ENCODE results near the gene SAP30BP.

The SAP30BP gene

DNA sequence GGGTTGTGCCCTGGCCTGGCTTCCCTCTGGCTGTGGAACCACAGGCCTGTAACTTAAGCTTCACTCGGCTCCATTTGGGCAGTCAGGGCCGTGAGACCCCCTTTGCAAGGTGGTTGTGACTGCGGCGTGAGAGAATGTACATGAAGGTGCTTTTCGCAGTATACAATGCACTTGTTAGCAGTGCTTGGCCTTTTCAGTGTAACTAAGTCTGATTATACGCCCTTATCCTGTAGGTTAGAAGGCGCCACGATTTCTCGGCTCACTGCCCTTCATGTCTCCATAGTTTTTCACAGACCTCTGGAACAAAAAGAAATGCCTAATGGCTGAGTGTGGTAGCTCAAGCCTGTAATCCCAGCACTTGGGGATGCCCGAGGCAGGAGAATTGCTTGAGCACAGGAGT, 13.3 kb downstream of the SAP30BP start:
- no peak for TF ChIP-seq EZH2phosphoT487 (IDR thresholded peaks at IDR 0.05; ENCODE audit: low read depth)
- TF ChIP-seq, protein P1, sequence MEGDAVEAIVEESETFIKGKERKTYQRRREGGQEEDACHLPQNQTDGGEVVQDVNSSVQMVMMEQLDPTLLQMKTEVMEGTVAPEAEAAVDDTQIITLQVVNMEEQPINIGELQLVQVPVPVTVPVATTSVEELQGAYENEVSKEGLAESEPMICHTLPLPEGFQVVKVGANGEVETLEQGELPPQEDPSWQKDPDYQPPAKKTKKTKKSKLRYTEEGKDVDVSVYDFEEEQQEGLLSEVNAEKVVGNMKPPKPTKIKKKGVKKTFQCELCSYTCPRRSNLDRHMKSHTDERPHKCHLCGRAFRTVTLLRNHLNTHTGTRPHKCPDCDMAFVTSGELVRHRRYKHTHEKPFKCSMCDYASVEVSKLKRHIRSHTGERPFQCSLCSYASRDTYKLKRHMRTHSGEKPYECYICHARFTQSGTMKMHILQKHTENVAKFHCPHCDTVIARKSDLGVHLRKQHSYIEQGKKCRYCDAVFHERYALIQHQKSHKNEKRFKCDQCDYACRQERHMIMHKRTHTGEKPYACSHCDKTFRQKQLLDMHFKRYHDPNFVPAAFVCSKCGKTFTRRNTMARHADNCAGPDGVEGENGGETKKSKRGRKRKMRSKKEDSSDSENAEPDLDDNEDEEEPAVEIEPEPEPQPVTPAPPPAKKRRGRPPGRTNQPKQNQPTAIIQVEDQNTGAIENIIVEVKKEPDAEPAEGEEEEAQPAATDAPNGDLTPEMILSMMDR (IDR thresholded peaks at IDR 0.05; ENCODE audit: low read depth, low read length): no peak
- Histone ChIP-seq H3K9ac (ENCODE audit: low read length) (no peak overlapping the region), H3K27me3 (ENCODE audit: low read depth, low read length) (no peaks in the 10 kb centered on the region), H2AFZ (ENCODE audit: low read depth, low read length) (no peak overlapping the region), H3K9me3 (ENCODE audit: insufficient read depth, low read length) (no peaks in the 10 kb centered on the region), H3K4me3 (ENCODE audit: low read length) (no peak overlapping the region), H4K20me1 (ENCODE audit: insufficient read depth, low read length) (no peaks in the 10 kb centered on the region), H3K4me2 (ENCODE audit: low read length) (no peak overlapping the region), H3K36me3 (replicated peaks; ENCODE audit: low read depth, low read length) (peaks cover 46% of the 10 kb centered on the region), H3K79me2 (ENCODE audit: low read length) (peaks cover 87% of the 10 kb centered on the region), H3K27ac (ENCODE audit: low read length) (peak overlapping the region; percentile 15; the same call in 1 of the 2 replicates), H3K4me1 (ENCODE audit: low read length) (peaks cover 62% of the 10 kb centered on the region)

DNA sequence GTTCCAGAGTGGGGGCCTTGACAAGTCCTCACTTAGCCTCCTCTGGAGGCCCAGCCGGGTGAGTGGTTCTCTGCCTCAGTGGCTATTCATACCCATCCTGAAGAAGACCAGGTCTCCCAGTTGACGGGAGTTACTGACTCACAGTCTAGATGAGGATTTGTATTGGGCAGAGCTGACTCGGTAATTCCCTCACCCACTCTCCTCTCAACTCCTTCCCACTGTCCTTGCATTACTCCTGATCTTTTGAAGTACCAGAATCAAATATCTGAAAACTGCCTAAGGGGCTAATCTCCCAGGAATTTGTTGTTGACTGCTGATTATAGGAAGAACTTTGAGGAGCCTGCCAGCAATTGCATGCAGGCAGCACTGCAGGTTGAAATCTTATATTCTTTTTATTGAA, 14.2 kb downstream of the SAP30BP start:
- no peak overlapping the region for H3K4me2 ChIP-seq (ENCODE audit: low read length)
- no peak overlapping the region for H2AFZ ChIP-seq (ENCODE audit: low read depth, low read length)
- H3K4me3 ChIP-seq (ENCODE audit: low read length): no peak overlapping the region
- no peaks in the 10 kb centered on the region for H3K27me3 ChIP-seq (ENCODE audit: low read depth, low read length)
- no peaks in the 10 kb centered on the region for H4K20me1 ChIP-seq (ENCODE audit: insufficient read depth, low read length)
- TF ChIP-seq EZH2phosphoT487 (IDR thresholded peaks at IDR 0.05; ENCODE audit: low read depth): no peak
- TF ChIP-seq, protein P1 (IDR thresholded peaks at IDR 0.05; ENCODE audit: low read depth, low read length): no peak
- peaks cover 88% of the 10 kb centered on the region for H3K79me2 ChIP-seq (ENCODE audit: low read length)
- peaks cover 62% of the 10 kb centered on the region for H3K4me1 ChIP-seq (ENCODE audit: low read length)
- no peak overlapping the region for H3K9ac ChIP-seq (ENCODE audit: low read length)
- no peaks in the 10 kb centered on the region for H3K9me3 ChIP-seq (ENCODE audit: insufficient read depth, low read length)
- peak overlapping the region; percentile 15; the same call in 1 of the 2 replicates for H3K27ac ChIP-seq (ENCODE audit: low read length)
- H3K36me3 ChIP-seq (replicated peaks; ENCODE audit: low read depth, low read length): peaks cover 42% of the 10 kb centered on the region

DNA sequence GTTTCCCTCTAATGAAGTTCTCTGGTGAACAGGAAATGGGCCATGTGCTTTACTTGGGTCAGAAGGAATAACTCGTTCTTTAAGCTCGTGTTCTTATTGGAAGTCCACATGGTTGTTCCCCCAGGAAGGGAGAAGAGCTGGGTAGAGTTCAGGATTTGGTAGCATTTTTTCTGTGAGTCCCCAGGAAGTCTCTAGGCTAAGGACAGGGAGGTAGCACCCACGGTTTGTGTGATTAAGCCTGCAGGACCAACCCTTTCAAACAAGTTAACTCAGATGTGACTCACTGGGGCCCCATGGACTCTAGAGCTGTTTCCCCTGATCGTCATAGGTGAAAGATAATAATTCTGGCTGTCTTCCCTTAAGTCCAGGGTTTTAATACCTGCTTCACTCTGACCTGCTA, 16.4 kb downstream of the SAP30BP start:
- H3K9me3 ChIP-seq (ENCODE audit: insufficient read depth, low read length): no peaks in the 10 kb centered on the region
- H3K4me2 ChIP-seq (ENCODE audit: low read length): no peak overlapping the region
- no peak overlapping the region; the same call in 1 of the 2 replicates for H3K27ac ChIP-seq (ENCODE audit: low read length)
- H2AFZ ChIP-seq (ENCODE audit: low read depth, low read length): no peak overlapping the region
- no peak overlapping the region for H3K4me3 ChIP-seq (ENCODE audit: low read length)
- peaks cover 51% of the 10 kb centered on the region for H3K36me3 ChIP-seq (replicated peaks; ENCODE audit: low read depth, low read length)
- peaks cover 87% of the 10 kb centered on the region for H3K79me2 ChIP-seq (ENCODE audit: low read length)
- no peaks in the 10 kb centered on the region for H4K20me1 ChIP-seq (ENCODE audit: insufficient read depth, low read length)
- H3K9ac ChIP-seq (ENCODE audit: low read length): no peak overlapping the region
- H3K4me1 ChIP-seq (ENCODE audit: low read length): peaks cover 62% of the 10 kb centered on the region
- H3K27me3 ChIP-seq (ENCODE audit: low read depth, low read length): no peaks in the 10 kb centered on the region
- no peak for TF ChIP-seq EZH2phosphoT487 (IDR thresholded peaks at IDR 0.05; ENCODE audit: low read depth)
- TF ChIP-seq, protein P1 (IDR thresholded peaks at IDR 0.05; ENCODE audit: low read depth, low read length): no peak

DNA sequence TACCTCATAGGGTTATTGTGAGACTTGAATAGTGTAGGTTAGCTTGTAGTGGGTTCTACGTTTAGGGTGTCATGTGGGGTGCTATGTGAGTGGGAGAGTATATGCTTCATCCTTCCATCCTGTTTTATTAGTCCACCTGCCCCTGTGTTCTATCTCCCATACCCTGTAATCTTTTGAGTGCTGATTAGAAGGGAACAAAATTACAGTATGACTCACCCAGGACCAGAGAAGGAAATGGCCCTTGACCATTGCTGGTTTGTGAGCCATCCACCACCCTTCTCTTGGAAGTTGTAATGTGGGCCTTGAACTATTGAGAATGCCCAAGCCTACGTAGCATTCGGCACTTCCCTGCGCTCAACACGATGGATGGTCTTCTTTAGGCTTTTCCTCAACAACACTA, 17.1 kb downstream of the SAP30BP start:
- Histone ChIP-seq H3K27me3 (ENCODE audit: low read depth, low read length) (no peaks in the 10 kb centered on the region), H3K27ac (ENCODE audit: low read length) (peak overlapping the region; percentile 90; the same call in 1 of the 2 replicates), H3K79me2 (ENCODE audit: low read length) (peaks cover 89% of the 10 kb centered on the region), H4K20me1 (ENCODE audit: insufficient read depth, low read length) (no peaks in the 10 kb centered on the region), H3K4me1 (ENCODE audit: low read length) (peaks cover 62% of the 10 kb centered on the region), H3K9ac (ENCODE audit: low read length) (no peak overlapping the region), H2AFZ (ENCODE audit: low read depth, low read length) (no peak overlapping the region), H3K9me3 (ENCODE audit: insufficient read depth, low read length) (no peaks in the 10 kb centered on the region), H3K4me3 (ENCODE audit: low read length) (no peak overlapping the region), H3K4me2 (ENCODE audit: low read length) (no peak overlapping the region), H3K36me3 (replicated peaks; ENCODE audit: low read depth, low read length) (peaks cover 49% of the 10 kb centered on the region)
- TF ChIP-seq, protein P1 (IDR thresholded peaks at IDR 0.05; ENCODE audit: low read depth, low read length): no peak
- no peak for TF ChIP-seq EZH2phosphoT487 (IDR thresholded peaks at IDR 0.05; ENCODE audit: low read depth)
